Measurements from ENCODE around the gene MLPH. TPM values are rescaled to one million over a fixed set of nuclear protein-coding genes. Genes with fewer than 3 reads are reported as not detected.

Gene MLPH
- total RNA-seq, 1 donor from 2014 or later: 14.8 TPM

DNA sequence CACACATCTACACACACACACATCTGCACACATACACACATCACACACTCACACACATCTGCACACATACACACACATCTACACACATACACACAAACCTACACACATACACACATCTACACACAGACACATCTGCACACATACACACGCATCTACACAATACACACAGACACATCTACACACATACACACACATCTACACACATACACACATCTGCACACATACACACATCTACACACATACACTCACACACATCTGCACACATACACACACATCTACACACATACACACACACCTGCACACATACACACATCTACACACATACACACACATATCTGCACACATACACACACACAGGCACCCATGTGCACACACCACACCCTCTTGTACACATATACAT lies 78.9 kb downstream of the MLPH start:
- DNase-seq (ENCODE audit: extremely low spot score, unreplicated experiment): no peak
- Mint-ChIP-seq H3K36me3 (no peaks in the 10 kb centered on the region), H3K27ac (no peak overlapping the region), H3K9me3 (peaks cover 5% of the 10 kb centered on the region), H3K4me3 (no peak overlapping the region), H3K4me1 (ENCODE audit: unreplicated experiment) (no peaks in the 10 kb centered on the region), H3K27me3 (peaks cover 10% of the 10 kb centered on the region)
- TF ChIP-seq, protein P1, sequence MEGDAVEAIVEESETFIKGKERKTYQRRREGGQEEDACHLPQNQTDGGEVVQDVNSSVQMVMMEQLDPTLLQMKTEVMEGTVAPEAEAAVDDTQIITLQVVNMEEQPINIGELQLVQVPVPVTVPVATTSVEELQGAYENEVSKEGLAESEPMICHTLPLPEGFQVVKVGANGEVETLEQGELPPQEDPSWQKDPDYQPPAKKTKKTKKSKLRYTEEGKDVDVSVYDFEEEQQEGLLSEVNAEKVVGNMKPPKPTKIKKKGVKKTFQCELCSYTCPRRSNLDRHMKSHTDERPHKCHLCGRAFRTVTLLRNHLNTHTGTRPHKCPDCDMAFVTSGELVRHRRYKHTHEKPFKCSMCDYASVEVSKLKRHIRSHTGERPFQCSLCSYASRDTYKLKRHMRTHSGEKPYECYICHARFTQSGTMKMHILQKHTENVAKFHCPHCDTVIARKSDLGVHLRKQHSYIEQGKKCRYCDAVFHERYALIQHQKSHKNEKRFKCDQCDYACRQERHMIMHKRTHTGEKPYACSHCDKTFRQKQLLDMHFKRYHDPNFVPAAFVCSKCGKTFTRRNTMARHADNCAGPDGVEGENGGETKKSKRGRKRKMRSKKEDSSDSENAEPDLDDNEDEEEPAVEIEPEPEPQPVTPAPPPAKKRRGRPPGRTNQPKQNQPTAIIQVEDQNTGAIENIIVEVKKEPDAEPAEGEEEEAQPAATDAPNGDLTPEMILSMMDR (conservative IDR thresholded peaks at IDR 0.05): no peak

DNA sequence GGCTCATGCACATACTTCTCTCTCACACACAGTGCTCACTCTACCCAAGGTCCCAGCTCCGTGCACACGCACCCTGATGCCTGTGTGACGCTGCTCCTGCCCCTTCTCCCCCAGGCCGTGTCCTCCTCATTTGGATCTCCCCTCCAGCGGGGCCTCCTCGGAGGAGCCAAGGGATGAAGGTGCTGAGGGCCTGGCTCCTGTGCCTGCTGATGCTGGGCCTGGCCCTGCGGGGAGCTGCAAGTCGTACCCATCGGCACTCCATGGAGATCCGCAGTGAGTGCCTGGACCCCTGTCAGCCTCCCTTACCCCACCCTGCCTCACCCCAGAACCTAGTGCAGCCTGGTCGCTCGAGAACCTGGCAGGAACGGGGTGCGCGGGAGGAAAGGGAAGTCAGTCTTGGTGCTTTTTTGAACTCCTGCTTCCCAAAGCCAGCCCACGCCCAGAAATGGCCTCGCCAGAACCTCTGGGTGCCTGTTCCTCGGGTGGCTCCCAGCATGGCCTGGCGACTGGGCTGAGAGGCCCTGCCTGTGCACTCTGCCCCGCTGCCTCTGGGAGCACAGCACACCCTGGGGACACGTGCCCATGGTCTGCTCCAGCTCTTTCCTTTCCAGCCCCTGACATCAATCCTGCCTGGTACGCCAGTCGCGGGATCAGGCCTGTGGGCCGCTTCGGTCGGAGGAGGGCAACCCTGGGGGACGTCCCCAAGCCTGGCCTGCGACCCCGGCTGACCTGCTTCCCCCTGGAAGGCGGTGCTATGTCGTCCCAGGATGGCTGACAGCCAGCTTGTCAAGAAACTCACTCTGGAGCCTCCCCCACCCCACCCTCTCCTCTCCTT lies 79.6 kb downstream of the MLPH start, which contains the start of gene PRLH:
Gene PRLH, plus strand, starts transcription at position 174 of the 835 bp plus-strand sequence. Its CDS starts 0 bp downstream, at position 174.
- Mint-ChIP-seq H3K27me3 (peaks cover 10% of the 10 kb centered on the region), H3K27ac (no peak within 1 kb of the TSS), H3K9me3 (peaks cover 5% of the 10 kb centered on the region), H3K4me1 (ENCODE audit: unreplicated experiment) (peaks cover under 1% of the 10 kb centered on the region), H3K36me3 (no peaks in the 10 kb centered on the region), H3K4me3 (no peak within 1 kb of the TSS)
- DNase-seq (ENCODE audit: extremely low spot score, unreplicated experiment): no peak
- TF ChIP-seq, protein P1 (conservative IDR thresholded peaks at IDR 0.05): no peak

DNA sequence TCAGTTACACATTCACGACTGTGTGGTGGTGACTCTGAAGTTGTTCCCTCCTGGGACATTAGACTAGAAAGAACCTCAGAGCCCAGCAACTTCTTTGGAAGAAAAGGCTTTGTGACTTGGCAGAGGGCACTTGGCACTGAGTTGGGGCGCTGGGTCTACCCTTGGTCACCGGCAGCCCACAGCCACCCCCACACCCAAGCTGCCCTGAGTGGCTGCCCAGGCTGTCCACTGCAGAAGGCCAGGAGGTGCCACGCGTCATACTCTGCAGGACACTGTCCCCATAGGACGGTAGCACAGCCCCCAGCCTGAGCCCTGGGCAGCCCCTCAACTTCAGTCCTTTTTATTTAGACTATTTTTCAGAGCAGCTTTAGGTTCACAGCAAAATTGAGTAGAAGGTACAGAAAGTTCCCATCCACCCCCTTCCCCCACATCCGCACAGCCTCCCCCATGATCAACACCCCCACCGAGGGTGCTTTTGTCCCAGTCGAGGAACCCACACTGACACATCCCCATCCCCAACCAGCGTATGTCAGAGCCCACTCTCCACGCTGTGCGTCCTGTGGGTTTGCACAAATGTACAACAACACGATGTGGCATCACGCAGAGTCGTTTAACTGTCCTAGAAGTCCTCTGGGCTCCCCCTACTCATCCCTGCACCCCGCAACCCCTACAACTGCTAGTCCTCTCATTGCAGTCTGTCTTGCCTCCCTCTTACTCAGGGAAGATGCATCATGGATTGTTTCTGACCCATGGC lies 80.4 kb downstream of the MLPH start:
- peaks cover 8% of the 10 kb centered on the region for H3K4me1 Mint-ChIP-seq (ENCODE audit: unreplicated experiment)
- no peak overlapping the region for H3K4me3 Mint-ChIP-seq
- TF ChIP-seq, protein P1 (conservative IDR thresholded peaks at IDR 0.05): no peak
- H3K36me3 Mint-ChIP-seq: no peaks in the 10 kb centered on the region
- H3K27me3 Mint-ChIP-seq: peaks cover 7% of the 10 kb centered on the region
- DNase-seq (ENCODE audit: extremely low spot score, unreplicated experiment): no peak
- H3K9me3 Mint-ChIP-seq: peaks cover 5% of the 10 kb centered on the region
- H3K27ac Mint-ChIP-seq: no peak overlapping the region

DNA sequence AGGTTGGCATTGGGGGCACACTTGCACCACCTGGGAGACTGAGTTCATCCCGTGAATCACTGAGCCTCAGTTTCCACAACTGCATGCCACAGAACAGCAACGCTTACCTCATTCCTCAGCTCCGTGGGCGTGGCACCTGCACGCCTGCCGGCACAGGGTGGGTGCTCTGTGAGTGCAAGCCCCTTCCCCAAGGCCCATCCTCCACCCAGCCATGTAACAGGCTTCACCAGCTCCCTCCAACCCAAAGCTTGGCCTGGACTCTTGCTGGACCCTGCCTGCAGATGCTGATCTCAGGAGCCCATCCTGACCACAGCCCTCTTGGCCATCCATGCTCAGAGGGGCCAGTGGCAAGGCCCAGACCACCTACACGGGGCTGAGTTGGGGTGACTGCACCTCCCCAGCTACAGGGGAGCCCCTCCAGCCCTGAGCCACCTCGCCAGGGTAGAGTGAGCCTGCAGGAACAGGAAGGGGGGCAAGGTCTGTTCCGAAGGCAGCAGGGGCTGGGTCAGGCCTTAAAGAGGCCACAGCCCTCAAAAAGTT lies 81.1 kb downstream of the MLPH start:
- Mint-ChIP-seq H3K36me3 (no peaks in the 10 kb centered on the region), H3K27me3 (peaks cover 4% of the 10 kb centered on the region), H3K9me3 (peaks cover 5% of the 10 kb centered on the region), H3K4me1 (ENCODE audit: unreplicated experiment) (peaks cover 10% of the 10 kb centered on the region), H3K27ac (no peak overlapping the region), H3K4me3 (no peak overlapping the region)
- no peak for DNase-seq (ENCODE audit: extremely low spot score, unreplicated experiment)
- TF ChIP-seq, protein P1 (conservative IDR thresholded peaks at IDR 0.05): no peak

DNA sequence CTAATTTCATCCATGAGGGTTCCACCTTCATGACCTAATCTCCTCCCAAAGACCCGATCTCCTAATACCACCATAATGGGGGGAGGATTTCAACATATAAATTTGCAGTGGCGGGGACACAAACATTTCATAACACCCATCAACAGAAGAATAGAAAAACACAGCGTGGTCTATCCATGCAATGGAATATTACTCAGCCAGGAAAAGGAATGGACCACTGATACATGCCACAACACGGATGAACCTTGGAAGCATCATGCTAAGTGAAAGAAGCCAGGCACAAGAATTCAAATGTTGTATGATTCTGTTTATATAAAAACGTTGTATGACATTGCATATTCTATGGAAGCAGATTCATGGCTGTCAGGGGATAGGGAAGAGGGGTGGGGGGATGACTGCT lies 82.0 kb downstream of the MLPH start:
- Mint-ChIP-seq H3K36me3 (no peaks in the 10 kb centered on the region), H3K4me1 (ENCODE audit: unreplicated experiment) (peaks cover 10% of the 10 kb centered on the region), H3K9me3 (peaks cover 5% of the 10 kb centered on the region), H3K27ac (no peak overlapping the region), H3K27me3 (no peaks in the 10 kb centered on the region), H3K4me3 (no peak overlapping the region)
- DNase-seq (ENCODE audit: extremely low spot score, unreplicated experiment): no peak
- TF ChIP-seq, protein P1 (conservative IDR thresholded peaks at IDR 0.05): no peak
